ENCODE results near the gene GCA.
A peak's percentile ranks its signal among the peaks of the same experiment; 100 is the strongest.

Gene GCA

DNA sequence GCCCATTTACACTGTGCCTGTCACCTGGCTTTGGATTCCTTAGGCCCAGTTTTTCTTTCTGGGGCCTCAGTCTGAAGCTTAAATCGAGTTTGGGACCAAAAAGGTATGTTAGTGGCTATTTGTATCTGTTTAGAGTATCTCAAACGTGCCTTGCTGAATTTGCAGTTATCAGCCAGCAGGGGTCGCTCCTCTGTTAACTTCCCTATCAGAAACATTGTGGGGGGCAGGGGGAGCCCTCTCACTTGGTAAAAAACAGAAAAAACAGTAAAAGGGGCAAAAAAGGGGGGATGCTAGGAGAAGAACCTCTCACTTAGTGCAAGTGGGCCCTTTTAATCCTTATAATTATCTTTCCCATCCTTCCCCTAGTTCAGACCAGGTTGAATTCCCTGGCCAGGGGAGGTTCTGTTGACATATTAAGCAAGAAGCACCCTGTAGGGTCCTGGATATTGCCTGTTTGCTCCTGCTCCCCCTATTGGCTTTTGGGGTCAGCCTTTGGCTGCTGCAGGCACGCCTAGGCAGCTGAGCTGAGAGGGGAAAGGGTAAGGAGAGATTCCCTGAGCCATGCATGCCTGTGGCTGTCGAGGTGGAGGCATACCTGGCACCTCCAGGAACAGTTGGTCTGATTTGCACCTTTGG is 16.7 kb upstream of the GCA start:
- no peak for FAIRE-seq
- DNase-seq (ENCODE audit: insufficient read length, low spot score), result no peak

DNA sequence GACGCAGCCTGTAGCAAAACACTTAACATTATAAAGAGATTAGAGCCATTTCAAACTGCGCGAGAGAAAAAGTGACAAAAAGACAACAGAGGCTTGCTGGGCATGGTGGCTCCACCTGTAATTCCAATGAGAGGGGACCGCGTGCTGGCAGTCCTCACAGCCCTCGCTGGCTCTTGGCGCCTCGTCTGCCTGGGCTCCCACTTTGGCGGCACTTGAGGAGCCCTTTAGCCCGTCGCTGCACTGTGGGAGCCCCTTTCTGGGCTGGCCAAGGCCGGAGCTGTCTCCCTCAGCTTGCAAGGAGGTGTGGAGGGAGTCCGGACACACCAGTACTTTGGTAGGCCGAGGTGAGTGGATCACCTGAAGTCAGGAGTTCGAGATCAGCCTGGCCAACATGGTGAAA is 16.1 kb upstream of the GCA start:
- FAIRE-seq (no peak), DNase-seq (ENCODE audit: insufficient read length, low spot score) (no peak)

DNA sequence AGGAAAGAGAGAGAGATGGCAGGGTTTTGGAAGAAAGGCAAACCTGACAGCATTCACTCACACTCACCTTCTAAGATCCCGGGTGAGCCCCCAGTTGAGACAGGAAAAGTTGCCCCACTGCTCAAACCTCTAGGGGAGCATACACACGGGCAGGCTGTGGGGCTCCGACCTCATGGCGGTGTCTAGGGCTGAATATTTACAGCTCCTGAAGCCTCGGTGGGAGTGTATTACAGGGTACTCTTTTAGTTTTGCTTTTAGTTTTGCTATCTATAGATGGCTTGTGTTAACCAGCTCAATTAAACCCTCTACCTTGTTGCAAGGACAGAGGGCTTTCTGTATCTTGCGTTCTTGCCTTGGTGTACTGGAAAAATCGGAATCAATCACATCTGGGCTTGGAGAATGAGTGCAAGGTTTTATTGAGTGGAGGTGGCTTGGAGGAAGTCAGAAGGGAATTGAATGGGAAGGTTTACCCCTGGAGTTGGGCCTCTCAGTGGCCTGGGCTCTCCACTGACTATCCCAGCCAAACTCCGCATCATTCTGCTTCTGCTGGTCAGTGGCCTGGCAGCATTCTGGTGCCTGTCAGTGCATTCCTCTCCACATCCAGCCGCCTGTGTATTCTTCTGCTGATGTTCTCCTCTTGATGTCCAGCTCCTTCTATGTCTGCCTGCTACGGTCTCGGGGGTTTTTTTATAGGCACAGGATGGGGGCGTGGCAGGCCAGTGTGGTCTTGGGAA is 15.3 kb upstream of the GCA start:
- DNase-seq (ENCODE audit: insufficient read length, low spot score), result no peak
- FAIRE-seq, result peak; percentile 48

DNA sequence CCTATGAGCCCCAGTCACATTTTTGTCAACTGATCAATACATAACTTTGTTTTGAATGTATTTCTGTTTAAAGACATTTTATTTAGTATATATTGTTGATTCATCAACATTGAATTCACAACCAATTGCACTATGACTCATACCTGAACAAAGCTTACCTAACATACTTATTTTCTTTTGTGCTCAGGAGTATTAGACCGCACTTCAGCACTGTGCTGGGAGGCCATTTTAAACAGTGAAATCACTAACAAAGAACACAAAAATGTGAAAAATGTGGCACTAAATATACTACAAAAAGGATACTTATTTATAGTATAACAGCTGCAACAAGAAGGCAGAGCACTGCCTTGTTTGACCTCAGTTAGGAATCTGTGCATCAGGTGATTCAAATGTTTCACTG is 13.1 kb upstream of the GCA start:
- DNase-seq (ENCODE audit: insufficient read length, low spot score), result no peak
- no peak for FAIRE-seq

DNA sequence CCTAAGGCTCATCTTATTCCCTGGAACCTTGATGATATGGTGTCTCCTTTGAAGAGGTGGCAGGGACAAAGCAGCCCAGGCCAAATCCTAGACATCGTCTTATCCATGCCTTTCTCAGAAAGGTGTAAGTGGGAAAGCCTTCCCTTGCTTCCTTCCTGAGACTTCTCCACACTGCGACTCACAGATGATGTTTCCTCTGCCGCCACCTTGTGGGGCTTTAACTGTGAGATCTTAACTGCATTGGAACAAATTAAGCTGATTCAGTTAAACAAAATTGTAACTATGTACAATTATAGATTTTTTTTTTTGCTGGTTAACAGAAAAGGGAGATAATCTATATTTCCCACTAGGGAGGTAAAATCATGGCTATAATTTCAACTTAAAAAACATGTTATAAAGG is 10.0 kb upstream of the GCA start:
- FAIRE-seq (peak; percentile 87), DNase-seq (ENCODE audit: insufficient read length, low spot score) (no peak)

DNA sequence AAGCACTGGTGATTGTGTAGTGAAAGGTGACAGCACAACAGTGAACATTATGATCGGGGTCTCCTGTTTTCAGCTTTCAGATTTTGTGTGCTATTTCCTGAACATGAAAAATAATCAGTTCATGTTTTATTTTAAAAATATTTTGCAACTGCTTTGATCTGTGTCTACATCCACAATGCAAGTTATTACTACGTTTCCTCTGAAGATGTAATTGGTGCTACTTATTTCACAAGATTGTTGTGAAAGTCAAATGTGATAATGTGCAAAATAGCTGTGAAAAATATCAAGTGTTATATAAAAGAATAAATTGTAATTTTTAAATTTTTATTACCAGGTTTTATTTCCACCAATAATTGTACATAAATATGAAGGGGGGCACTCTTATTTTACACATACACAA is 6.1 kb upstream of the GCA start:
- DNase-seq (ENCODE audit: insufficient read length, low spot score) (no peak), FAIRE-seq (no peak)

DNA sequence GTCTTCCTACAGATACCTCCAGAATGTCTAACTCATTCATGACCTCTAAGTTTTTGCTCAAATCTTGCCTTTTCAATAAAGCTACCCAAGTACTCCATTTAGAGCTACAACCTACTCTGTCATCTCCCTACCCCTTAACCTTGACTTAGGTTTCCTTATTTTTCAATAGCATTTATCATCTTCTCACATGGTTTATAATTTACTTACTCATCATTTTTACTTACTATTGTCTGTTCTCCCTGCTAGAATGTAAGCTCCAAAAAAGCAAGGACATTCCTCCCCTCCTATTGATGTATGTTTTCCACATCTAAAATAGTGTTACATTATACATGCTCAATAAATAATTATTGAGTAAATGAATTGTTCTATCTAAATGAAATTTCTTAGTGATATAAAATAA is 3.1 kb upstream of the GCA start:
- FAIRE-seq (no peak), DNase-seq (ENCODE audit: insufficient read length, low spot score) (no peak)

DNA sequence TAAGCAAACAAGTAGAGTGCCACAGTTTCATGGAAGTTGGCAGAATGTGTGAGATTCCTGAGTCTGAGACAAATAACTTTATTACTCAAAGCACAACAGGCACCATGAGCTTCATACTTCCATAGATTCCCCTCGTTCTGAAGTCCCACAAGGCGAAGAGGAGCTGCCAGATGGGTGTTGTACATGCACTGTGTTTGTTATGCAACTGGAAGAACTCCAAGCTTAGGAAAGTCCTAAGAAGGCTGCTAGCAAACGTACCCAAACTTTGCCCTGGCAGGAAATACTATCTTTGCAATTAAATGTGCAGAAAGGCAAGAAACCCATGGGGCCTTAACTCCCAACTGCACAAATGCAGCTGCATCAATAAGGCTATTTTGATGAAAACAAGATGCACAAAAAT is 1.6 kb upstream of the GCA start:
- no peak for FAIRE-seq
- DNase-seq (ENCODE audit: insufficient read length, low spot score), result no peak

DNA sequence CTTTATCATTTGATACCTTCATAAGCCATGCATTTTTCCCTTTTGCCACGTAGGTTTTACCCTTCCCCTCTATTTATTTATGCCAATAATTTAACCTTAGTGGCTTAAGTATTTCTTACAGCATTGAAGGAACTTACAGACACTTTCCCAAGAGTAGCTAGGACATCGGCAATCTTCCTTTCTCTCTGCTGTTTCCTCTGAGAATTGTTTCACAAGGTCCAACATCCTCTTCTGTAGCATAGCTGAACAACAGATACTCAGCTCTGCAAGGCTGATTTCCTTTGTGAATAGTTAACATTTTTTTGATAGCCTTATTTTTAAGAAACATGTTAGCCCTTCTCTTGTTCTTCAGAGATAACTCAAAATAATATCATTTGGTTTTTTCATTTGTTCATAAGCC is 1.1 kb upstream of the GCA start:
- FAIRE-seq (peak; percentile 40), DNase-seq (ENCODE audit: insufficient read length, low spot score) (no peak)

DNA sequence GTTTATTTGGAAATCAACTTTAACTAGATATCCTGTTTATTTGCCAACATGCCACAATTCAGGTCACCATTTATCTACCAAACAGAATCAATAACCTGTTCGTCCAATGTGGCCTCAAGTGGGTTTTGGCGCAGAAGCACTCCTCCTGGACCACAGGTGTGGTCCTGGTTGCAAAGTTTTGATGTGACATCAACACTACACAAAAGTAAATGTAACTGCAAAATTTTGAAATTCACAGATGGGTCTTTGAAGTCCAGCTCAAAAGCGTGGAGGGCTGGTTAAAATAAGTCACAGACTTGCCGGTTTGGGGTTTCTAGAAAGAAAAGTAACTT is 474 bp upstream of the GCA start:
- DNase-seq (ENCODE audit: insufficient read length, low spot score) (no peak), FAIRE-seq (no peak)

DNA sequence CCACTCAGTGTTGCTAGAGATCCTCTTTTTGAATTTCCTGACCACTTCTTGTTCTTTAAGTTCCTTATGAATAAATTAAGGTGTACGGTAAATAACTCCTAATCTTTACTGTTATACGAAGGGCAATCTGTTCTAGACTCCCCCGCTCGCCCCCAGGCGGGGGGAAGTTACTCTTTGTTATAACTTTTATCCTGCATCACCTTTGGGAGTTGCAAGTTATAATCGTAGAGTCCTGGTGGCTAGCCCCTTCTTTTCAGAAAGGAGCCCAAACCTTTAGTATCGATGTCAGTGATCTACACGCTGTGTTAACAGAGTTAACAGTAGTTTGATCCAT is 652 bp downstream of the GCA start:
- peak; percentile 44 for FAIRE-seq
- no peak for DNase-seq (ENCODE audit: insufficient read length, low spot score)

DNA sequence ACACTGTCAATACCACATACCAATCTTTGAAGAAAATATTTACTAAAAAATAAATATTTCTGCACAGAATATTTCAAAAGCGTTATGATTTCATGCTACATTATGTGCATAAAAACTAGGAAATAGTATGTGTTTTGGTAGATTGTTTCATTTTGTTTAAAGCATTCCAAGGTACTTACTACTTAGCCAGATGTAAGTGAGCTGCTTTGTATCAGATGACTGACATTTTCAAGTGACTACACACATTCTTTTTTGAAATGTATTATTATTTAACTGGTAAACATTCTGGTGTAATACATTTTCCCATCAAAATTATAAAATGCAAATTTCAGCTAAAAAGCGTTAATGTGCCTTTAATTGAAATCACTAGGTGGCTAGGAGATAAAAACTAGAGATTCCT is 21.5 kb downstream of the GCA start:
- DNase-seq (ENCODE audit: insufficient read length, low spot score), result no peak
- FAIRE-seq, result no peak

DNA sequence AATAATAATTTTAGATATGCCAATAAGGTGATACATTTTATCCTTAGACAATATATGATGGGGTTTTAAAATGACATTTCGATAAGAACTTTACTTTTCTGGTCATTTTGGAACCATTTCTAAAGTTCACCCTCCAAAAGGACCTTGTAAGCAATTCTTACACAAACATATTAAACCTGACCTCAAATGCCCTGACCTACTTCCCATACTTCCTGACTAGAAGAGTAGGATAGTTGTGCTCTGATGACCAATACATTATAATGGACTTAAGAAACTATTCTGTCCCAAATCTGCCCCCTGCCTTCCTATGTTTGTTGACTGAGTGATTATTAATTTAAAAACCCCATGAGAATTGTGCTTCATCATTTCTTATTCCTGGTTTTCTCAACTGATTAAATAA is 24.6 kb downstream of the GCA start:
- FAIRE-seq, result no peak
- DNase-seq (ENCODE audit: insufficient read length, low spot score), result no peak

DNA sequence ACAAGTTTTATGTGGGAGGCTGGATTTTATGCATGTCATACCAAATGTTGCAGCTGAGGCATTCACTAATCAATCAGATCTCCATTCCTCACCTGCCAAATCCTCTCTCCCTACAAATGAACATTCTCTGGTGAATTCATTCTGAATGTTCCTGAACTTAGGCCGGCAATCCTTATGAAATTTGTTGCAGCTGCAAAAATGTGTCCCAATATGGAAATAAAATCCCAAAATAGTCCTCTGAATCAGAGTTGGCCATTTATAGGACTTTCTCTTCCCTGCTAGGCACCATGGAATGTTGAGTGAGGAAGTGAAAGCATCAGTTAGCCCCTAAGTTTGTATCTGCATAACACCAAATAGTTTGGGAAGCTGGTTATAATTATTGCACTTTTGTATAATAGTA is 25.6 kb downstream of the GCA start:
- FAIRE-seq (no peak), DNase-seq (ENCODE audit: insufficient read length, low spot score) (no peak)

DNA sequence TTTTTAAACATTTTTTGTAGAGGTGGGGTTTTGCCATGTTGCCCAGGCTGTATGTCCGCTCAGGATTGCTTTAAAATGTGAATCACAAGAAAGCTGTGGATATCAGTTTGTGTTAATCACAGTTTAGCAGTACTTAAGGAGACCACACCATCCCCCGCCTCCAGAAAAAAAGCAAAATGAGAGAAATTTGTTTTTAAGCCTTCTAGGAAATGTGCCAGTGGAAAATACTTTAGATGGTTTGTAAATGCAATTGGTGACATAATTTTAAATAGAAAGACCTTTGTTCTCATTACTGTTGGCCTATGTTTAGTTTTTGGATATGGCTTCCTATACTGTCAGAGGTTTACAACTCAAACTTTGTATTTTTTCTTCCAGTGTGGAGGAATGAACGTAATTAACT is 27.0 kb downstream of the GCA start:
- FAIRE-seq, result no peak
- DNase-seq (ENCODE audit: insufficient read length, low spot score), result no peak

DNA sequence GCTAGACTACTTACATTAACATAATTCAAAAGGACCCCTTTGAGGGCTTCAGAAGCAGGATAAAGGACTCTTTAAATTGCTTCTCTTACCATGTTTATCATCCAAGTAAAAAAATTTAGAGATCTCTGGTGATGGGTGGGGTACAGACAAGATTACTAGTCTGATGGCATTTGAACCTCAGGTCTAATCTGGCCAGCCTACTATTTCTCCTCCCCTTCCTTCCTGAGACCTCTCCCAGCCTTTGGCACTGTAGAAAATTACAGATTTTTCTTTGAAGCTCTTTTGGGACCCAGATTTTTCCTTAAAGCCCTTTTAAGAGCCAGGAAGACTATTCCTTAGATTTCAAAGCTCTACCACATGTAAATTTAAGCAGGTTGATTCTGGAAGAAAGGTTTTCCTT is 28.9 kb downstream of the GCA start:
- no peak for FAIRE-seq
- no peak for DNase-seq (ENCODE audit: insufficient read length, low spot score)

DNA sequence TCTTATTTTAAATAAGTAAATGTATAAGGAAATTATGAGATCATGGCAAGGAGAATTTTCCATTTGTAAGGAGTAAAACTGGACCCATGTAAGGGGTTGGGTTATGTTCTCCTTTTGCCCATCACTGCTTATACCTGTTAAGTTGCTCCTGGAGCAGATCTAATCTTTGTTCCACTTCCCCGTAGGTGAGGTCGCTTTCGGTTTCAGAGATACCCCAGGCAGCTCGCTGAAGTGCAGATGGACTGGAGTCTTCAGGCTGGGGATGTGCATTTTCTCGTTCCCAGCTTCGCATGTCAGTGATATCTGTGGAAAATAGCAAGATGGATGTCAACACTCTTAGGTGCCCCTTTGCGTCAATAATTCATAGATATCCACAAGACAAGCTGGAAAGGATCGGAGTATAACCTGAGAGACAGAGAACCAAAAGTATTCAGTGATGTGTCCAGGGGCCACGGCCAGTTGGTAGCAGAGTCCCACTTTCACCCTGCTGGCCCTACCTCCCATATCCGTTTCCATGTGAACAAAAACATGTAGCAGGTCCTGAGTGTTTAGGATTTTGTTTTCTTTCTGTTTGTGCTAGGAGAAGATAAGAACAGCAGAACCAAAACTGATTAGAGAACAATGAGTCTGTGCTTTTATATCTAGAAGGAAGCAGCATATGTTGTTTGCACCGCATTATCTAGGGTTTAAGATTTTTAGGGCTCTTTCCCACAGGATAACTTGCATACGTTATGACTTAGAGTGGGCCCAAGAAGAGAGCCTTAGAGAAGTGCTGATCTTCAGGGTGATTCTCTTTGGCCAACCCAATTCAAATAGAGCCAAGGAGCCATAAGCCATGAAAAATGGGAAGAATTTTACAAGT is 36.0 kb downstream of the GCA start:
- DNase-seq (ENCODE audit: insufficient read length, low spot score), result no peak
- FAIRE-seq, result no peak

DNA sequence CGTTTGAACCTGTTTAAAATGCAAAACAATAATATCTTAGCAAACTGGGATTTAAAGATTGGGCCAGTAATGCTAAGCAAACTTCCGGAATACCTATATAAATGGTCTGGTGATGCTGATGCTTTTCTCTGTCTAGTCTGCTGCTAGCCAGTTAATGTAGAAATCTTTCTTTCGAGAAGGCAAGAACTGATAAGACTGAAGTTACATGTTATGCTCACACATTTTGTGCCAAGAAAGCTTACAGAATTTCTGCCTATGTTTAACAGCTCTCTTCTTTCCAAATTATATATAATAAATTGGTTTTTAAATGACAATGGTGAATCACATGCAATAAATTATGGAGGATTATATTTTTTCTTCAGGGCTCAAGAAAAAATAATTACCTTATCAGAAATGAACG is 37.9 kb downstream of the GCA start:
- DNase-seq (ENCODE audit: insufficient read length, low spot score) (no peak), FAIRE-seq (no peak)

DNA sequence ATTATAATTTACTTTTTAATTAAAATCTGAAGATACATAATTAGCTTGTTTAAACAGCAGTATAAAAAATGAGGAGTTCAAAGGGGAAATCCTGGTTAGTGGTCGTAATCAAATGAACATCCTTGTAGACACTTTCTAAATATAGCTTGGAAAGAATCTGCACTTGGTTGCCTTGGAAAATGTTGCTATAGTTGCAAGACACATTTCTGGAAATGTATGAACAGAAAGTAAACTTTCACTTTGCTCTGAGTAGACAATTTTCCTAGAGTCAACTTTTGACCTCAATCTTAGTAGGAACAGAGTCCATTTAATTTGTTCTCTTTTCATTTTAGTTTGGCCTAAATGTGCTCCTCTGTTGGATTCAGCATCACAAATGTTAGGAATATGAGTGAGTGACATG is 38.3 kb downstream of the GCA start:
- DNase-seq (ENCODE audit: insufficient read length, low spot score) (no peak), FAIRE-seq (no peak)

DNA sequence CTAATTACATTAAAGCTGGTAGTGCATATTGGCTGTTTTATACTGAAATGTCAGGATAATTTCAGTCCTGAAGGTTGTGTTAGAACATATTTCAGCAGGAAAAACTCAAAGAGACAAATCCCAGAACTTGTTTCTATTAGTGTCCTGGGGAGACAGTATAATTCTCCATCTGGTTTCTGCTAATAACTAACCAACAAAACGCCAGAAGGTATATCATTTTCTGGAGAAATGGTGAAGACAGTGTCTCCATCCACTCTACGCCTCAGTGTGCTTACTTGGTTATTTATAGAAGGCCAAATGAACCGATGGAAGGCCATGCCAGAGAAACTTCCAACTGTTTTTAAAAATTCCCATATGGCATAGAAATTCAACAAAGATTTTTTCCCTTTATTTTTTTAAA is 41.6 kb downstream of the GCA start:
- DNase-seq (ENCODE audit: insufficient read length, low spot score) (no peak), FAIRE-seq (no peak)

DNA sequence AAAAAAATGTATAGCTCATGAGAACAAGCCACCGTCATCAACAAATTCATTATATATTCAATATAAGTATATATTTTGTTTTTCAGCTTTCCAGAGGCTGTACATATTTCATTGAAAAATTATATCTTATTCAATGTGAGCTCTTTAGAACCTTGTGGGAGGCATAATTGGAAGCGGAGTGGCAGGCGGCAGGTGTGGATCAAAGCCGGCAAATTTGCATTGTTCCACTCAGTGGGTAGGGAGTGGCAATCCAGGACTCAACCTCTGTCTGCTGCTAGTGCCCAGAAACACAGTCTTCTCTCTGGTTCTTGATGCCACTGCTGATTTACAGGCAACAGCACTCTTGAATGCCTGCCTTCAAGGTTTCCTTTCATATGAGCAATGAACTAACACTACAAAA is 46.9 kb downstream of the GCA start:
- DNase-seq (ENCODE audit: insufficient read length, low spot score) (no peak), FAIRE-seq (no peak)

DNA sequence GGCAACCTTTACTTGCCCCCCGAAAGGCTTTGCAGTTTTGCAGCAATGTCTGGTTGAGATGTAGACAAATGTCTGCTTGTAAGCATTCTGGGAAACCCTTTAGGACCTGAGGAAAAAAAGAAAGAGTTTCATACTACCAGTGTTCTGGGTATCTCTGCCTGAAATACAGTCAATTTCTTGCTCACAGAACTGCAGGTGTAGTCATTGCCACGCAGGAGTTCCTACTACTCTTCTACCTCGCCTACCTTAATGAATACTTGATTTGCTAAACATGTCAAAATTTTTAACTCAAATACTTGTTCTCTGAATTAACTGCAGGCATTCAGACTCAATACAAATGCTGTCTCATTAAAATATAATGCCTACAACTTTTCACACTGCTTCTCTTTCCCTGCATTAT is 56.4 kb downstream of the GCA start:
- DNase-seq (ENCODE audit: insufficient read length, low spot score) (no peak), FAIRE-seq (no peak)

All from GM19239 (cell line).